Panc1 (cell line): ENCODE results near the gene ZNF518B. TPM values are rescaled to one million over a fixed set of nuclear protein-coding genes. Genes with fewer than 3 reads are reported as not detected.

Source experiments
- ATAC-seq: fragments of 200-7000 bp; cut with Tn5 transposase; 2 replicates; pipeline ENCODE4 v1.9.1; 2020; ENCODE audit warnings: mild to moderate bottlenecking, moderate library complexity
- BruUV-seq: library from RNA; stranded (reverse); fragments of 400-500 nt; replicated peaks from 2 replicates; lab custom pipeline; 2021; lab: Mats Ljungman, UMichigan
- CTCF ChIA-PET: fragments of 300-600 bp; sonication (Branson Sonifier 250); formaldehyde crosslinking; loops from one replicate; lab custom pipeline; 2022; ENCODE audit warnings: antibody characterized with exemption; lab: Charles Lee
- POLR2A ChIA-PET: fragments of 300-600 bp; sonication (Branson Sonifier 250); formaldehyde crosslinking; loops from one replicate; lab custom pipeline; 2022; ENCODE audit warnings: antibody characterized with exemption; lab: Charles Lee
- DNase-seq: peaks from one replicate; pipeline ENCODE4 v3.0.0-alpha.2; 2010; ENCODE audit warnings: low read depth, low spot score
- H3K27ac ChIP-seq: 2 replicates; pipeline ENCODE4 v1.5.1; 2011; ENCODE audit warnings: mild to moderate bottlenecking, low read length, inconsistent platforms
- H3K27me3 ChIP-seq: fragments of 200-500 bp; sonication (Bioruptor generic); 2 replicates; pipeline ENCODE4 v1.6.0; 2014; ENCODE audit warnings: low read length, inconsistent platforms; ENCODE audit not compliant: control insufficient read depth, insufficient read depth
- H3K36me3 ChIP-seq: fragments of 200-500 bp; sonication (Bioruptor generic); 2 replicates; pipeline ENCODE4 v1.5.1; 2014; ENCODE audit warnings: inconsistent platforms, mild to moderate bottlenecking, low read length, moderate library complexity; ENCODE audit not compliant: control insufficient read depth, insufficient read depth
- H3K4me1 ChIP-seq: 2 replicates; pipeline ENCODE4 v1.5.1; 2011; ENCODE audit warnings: inconsistent platforms, mild to moderate bottlenecking, low read length, moderate library complexity; ENCODE audit not compliant: control insufficient read depth, insufficient read depth
- H3K4me3 ChIP-seq, 2 experiments: 2 replicates each; pipeline ENCODE4 v1.5.1; 2011 to 2012; ENCODE audit warnings: low read depth in 2 of 2, low read length in 2 of 2, mild to moderate bottlenecking in 2 of 2, inconsistent platforms in 1 of 2, moderate library complexity in 1 of 2
- H3K9me3 ChIP-seq: fragments of 200-500 bp; sonication (Bioruptor generic); 2 replicates; pipeline ENCODE4 v1.5.1; 2014; ENCODE audit warnings: low read depth, mild to moderate bottlenecking, inconsistent platforms, low read length, moderate library complexity; ENCODE audit not compliant: control insufficient read depth, insufficient read depth
- CTCF ChIP-seq: fragments of 450-650 bp; IDR thresholded peaks from 2 replicates; pipeline ENCODE4 v1.5.1; 2017; ENCODE audit warnings: mild to moderate bottlenecking
- POLR2AphosphoS5 ChIP-seq: IDR thresholded peaks from 2 replicates; pipeline ENCODE4 v1.6.1; 2012; ENCODE audit warnings: mild to moderate bottlenecking, low read depth, low read length, moderate library complexity
- SIN3A ChIP-seq: IDR thresholded peaks from 2 replicates; pipeline ENCODE4 v1.6.1; 2012; ENCODE audit warnings: low read depth, mild to moderate bottlenecking, low read length, moderate library complexity, borderline replicate concordance; ENCODE audit not compliant: insufficient read depth
- TCF7L2 ChIP-seq: IDR thresholded peaks from 2 replicates; pipeline ENCODE4 v1.6.1; 2011; ENCODE audit warnings: mild to moderate bottlenecking, low read depth, low read length, inconsistent platforms
- in situ Hi-C: cut with HindIII; loops from 2 replicates; pipeline ENCODE4 v1.10.0; 2016; ENCODE audit warnings: low sequenced_read_pairs, low pct_unique_long_range_greater_than_20kb
- intact Hi-C: fragments of 100-400 bp; cut with micrococcal nuclease; formaldehyde crosslinking; loops from one replicate; pipeline ENCODE4 v1.10.0; 2022; ENCODE audit not compliant: unreplicated experiment
- total RNA-seq: library from RNA; stranded (reverse); gene quantifications from one replicate; pipeline ENCODE4 v1.2.1, GENCODE V29; 2021; ENCODE audit not compliant: unreplicated experiment
- TF ChIP-seq, protein P1 (sequence below), 2 experiments: IDR thresholded peaks; 2 replicates each; pipeline ENCODE4 v1.6.1; 2011 to 2012; ENCODE audit warnings: low read depth in 2 of 2, control low read depth in 1 of 2, low read length in 1 of 2, mild to moderate bottlenecking in 1 of 2, moderate library complexity in 1 of 2; ENCODE audit not compliant: insufficient read depth in 1 of 2

The ZNF518B gene
- total RNA-seq, 1 experiment from 2014 or later = 20.8 TPM

GRCh38 chr4:10405672-10406071 lies 51.6 kb downstream of the ZNF518B start:
- intact Hi-C loops = loop anchor here (10.0 kb wide), 1 partner anchor 251 kb away; no protein-coding TSS in a partner anchor
- no peaks in the 10 kb centered on the region for H3K36me3 ChIP-seq
- no peak overlapping the region for H3K4me3 ChIP-seq
- no TSS peak for BruUV-seq
- DNase-seq (no peak), ATAC-seq (no peak)
- in situ Hi-C loops = no loop called here
- H3K9me3 ChIP-seq = no peaks in the 10 kb centered on the region
- H3K27ac ChIP-seq = no peak overlapping the region
- no peaks in the 10 kb centered on the region for H3K27me3 ChIP-seq
- TF ChIP-seq, protein P1, sequence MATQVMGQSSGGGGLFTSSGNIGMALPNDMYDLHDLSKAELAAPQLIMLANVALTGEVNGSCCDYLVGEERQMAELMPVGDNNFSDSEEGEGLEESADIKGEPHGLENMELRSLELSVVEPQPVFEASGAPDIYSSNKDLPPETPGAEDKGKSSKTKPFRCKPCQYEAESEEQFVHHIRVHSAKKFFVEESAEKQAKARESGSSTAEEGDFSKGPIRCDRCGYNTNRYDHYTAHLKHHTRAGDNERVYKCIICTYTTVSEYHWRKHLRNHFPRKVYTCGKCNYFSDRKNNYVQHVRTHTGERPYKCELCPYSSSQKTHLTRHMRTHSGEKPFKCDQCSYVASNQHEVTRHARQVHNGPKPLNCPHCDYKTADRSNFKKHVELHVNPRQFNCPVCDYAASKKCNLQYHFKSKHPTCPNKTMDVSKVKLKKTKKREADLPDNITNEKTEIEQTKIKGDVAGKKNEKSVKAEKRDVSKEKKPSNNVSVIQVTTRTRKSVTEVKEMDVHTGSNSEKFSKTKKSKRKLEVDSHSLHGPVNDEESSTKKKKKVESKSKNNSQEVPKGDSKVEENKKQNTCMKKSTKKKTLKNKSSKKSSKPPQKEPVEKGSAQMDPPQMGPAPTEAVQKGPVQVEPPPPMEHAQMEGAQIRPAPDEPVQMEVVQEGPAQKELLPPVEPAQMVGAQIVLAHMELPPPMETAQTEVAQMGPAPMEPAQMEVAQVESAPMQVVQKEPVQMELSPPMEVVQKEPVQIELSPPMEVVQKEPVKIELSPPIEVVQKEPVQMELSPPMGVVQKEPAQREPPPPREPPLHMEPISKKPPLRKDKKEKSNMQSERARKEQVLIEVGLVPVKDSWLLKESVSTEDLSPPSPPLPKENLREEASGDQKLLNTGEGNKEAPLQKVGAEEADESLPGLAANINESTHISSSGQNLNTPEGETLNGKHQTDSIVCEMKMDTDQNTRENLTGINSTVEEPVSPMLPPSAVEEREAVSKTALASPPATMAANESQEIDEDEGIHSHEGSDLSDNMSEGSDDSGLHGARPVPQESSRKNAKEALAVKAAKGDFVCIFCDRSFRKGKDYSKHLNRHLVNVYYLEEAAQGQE (IDR thresholded peaks at IDR 0.05; ENCODE audit: insufficient read depth in 1 of 2, low read depth in 2 of 2, low read length in 1 of 2) = no peak
- TF ChIP-seq POLR2AphosphoS5 (no peak), TCF7L2 (no peak), CTCF (no peak), SIN3A (no peak)
- H3K4me1 ChIP-seq = no peaks in the 10 kb centered on the region
- CTCF ChIA-PET = interaction anchor here (0.5 kb wide), 1 partner anchor 84 kb away, joined by 3 read pairs; no protein-coding TSS in a partner anchor
- POLR2A ChIA-PET = no interaction called here

GRCh38 chr4:10403633-10404445 lies 53.4 kb downstream of the ZNF518B start:
- Histone ChIP-seq H3K36me3 (no peaks in the 10 kb centered on the region), H3K9me3 (no peaks in the 10 kb centered on the region), H3K4me3 (no peak overlapping the region), H3K4me1 (no peaks in the 10 kb centered on the region), H3K27me3 (no peaks in the 10 kb centered on the region), H3K27ac (no peak overlapping the region)
- ChIA-PET POLR2A (no interaction called here), CTCF (no interaction called here)
- in situ Hi-C loops = no loop called here
- peak; percentile 10 for DNase-seq
- BruUV-seq = no TSS peak
- intact Hi-C loops = loop anchor here (10.0 kb wide), 1 partner anchor 249 kb away; no protein-coding TSS in a partner anchor
- TF ChIP-seq TCF7L2 (no peak), CTCF (peak; percentile 53; the same call in 1 of the 2 replicates)
- ATAC-seq = no peak
